Mucosa of rectum (tissue), 2 donors: Measurements from ENCODE around the gene CRISPLD2.

Experiments used
- H3K27ac ChIP-seq, 2 donors: one replicate each; pipeline ENCODE4 v1.7.0; 2013; ENCODE audit warnings: inconsistent platforms in 2 of 2, low read depth in 2 of 2, low read length in 2 of 2
- H3K27me3 ChIP-seq, 2 donors: one replicate each; pipeline ENCODE4 v1.7.0; 2013; ENCODE audit warnings: low read length in 2 of 2; ENCODE audit not compliant: control insufficient read depth in 2 of 2, insufficient read depth in 2 of 2
- H3K36me3 ChIP-seq, 2 donors: one replicate each; pipeline ENCODE4 v1.7.0; 2013; ENCODE audit warnings: low read length in 2 of 2; ENCODE audit not compliant: control insufficient read depth in 2 of 2, insufficient read depth in 2 of 2
- H3K4me1 ChIP-seq, 2 donors: one replicate each; pipeline ENCODE4 v1.7.0; 2013; ENCODE audit warnings: low read length in 2 of 2, mild to moderate bottlenecking in 1 of 2; ENCODE audit not compliant: control insufficient read depth in 2 of 2, insufficient read depth in 2 of 2
- H3K4me3 ChIP-seq, 2 donors: one replicate each; pipeline ENCODE4 v1.7.0; 2013; ENCODE audit warnings: low read length in 2 of 2
- H3K9ac ChIP-seq, 2 donors: one replicate each; pipeline ENCODE4 v1.7.0; 2013; ENCODE audit warnings: low read length in 2 of 2, low read depth in 1 of 2, mild to moderate bottlenecking in 1 of 2
- H3K9me3 ChIP-seq, 2 donors: one replicate each; pipeline ENCODE4 v1.7.0; 2013; ENCODE audit warnings: low read length in 2 of 2; ENCODE audit not compliant: control insufficient read depth in 2 of 2
- donor health status: healthy.
- donor health status: Normal muscosa, but diverticular disease.

The CRISPLD2 gene

GRCh38 chr16:84844559-84845495 lies 25.0 kb downstream of the CRISPLD2 start:
- Histone ChIP-seq H3K4me3 (no peak overlapping the region), H3K36me3 (no peaks in the 10 kb centered on the region), H3K27me3 (no peaks in the 10 kb centered on the region), H3K27ac (no peak overlapping the region), H3K9ac (no peak overlapping the region), H3K9me3 (no peaks in the 10 kb centered on the region), H3K4me1 (peaks cover 4 to 5% of the 10 kb centered on the region in 2 donors)

GRCh38 chr16:84845496-84846002 lies 25.8 kb downstream of the CRISPLD2 start:
- Histone ChIP-seq H3K4me3 (no peak overlapping the region), H3K27ac (no peak overlapping the region), H3K36me3 (no peaks in the 10 kb centered on the region), H3K9ac (no peak overlapping the region), H3K4me1 (peaks cover 4 to 5% of the 10 kb centered on the region in 2 donors), H3K27me3 (no peaks in the 10 kb centered on the region), H3K9me3 (no peaks in the 10 kb centered on the region)

DNA sequence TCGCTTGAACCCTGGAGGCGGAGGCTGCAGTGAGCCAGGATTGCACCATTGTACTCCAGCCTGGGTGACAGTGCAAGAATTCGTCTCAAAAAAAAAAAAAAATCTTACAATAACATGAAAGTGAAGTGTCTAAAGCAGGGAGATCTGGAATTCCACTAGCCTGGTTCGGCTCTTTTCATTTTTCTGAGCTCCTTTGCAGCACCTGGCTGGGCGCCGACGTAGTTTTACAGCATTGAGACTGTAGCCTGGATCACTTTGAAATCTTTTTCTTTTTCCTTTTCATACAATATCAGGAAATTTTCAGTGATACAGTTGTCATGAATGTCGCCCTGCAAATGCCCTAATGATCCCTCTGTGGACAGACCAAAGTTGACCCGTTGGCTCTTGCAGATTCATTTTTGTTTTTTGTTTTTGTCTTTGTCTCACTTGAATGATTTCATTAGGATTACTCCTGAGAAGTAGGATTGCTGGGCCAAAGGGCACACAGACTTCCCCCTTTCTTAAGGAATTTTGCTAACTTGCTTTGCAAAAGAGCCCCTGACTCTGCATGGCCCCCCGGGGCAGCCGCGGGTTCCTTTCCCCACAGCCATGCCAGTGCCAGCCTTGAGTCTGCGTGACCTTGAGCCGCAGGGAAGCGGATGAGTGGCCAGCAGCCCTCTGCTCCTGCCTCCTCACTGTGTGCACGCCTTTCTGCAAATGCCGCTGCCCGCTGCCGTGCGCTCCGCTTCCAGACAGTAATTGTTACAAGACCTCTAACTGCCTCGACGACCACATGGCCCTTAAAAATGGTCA lies 28.0 kb downstream of the CRISPLD2 start:
- Histone ChIP-seq H3K36me3 (no peaks in the 10 kb centered on the region), H3K27ac (no peak overlapping the region)

DNA sequence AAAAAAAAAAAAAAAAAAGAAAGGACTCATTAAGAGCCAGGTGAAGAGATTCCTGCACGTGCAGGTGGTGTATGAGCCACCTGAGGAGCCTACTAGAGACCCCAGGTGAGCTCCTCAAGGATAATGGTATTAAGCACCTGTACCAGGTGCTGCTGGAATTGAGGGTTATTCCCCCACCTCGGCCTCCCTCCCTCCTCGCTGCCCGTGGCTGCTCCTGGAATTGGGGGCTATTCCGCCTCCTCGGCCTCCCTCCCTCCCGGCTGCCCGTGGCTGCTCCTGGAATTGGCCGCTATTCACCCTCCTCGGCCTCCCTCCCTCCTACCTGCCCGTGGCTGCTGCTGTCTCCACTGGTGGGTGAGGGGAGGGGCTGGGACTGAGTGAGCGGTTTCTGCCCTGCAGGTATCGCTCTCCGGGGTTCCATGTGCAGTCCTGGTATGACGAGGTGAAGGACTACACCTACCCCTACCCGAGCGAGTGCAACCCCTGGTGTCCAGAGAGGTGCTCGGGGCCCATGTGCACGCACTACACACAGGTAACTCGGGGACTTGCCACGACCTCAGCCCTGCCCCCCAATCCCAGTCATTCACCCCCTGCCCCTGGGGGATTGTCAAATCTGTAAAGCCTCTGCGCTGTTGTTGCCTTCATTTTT lies 29.3 kb downstream of the CRISPLD2 start:
- no peak overlapping the region for H3K27ac ChIP-seq
- no peaks in the 10 kb centered on the region for H3K27me3 ChIP-seq
- H3K9me3 ChIP-seq = no peaks in the 10 kb centered on the region
- H3K4me1 ChIP-seq = no peaks in the 10 kb centered on the region
- H3K36me3 ChIP-seq = peaks cover 0 to 2% of the 10 kb centered on the region in 2 donors
- H3K4me3 ChIP-seq = no peak overlapping the region
- H3K9ac ChIP-seq = no peak overlapping the region

More for the DNA sequence above, 28.0 kb downstream of the CRISPLD2 start:
- Histone ChIP-seq H3K4me1 (peaks cover 3 to 4% of the 10 kb centered on the region in 2 donors), H3K9ac (no peak overlapping the region), H3K4me3 (no peak overlapping the region), H3K9me3 (no peaks in the 10 kb centered on the region), H3K27me3 (no peaks in the 10 kb centered on the region)

DNA sequence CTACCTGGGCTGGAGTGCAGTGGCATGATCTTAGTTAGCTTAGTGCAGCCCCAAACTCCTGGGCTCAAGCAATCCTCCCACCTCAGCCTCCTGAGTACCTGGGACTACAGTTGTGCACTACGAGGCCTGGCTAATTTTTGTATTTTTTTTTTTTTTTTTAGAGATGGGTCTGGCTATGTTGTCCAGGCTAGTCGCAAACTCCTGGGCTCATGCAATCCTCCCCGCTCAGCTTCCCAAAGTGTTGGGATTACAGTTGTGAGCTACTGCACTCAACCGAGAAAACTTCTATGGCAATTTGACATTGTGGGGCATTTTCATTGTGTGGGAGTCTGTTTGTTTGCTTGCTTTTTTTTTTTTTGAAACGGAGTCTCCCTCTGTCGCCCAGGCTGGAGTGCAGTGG lies 30.0 kb downstream of the CRISPLD2 start:
- Histone ChIP-seq H3K4me1 (no peaks in the 10 kb centered on the region), H3K27ac (no peak overlapping the region), H3K4me3 (no peak overlapping the region), H3K27me3 (no peaks in the 10 kb centered on the region), H3K36me3 (peaks cover 0 to 3% of the 10 kb centered on the region in 2 donors), H3K9me3 (no peaks in the 10 kb centered on the region), H3K9ac (no peak overlapping the region)

GRCh38 chr16:84850714-84851113 lies 30.9 kb downstream of the CRISPLD2 start:
- no peaks in the 10 kb centered on the region for H3K27me3 ChIP-seq
- H3K27ac ChIP-seq = no peak overlapping the region

DNA sequence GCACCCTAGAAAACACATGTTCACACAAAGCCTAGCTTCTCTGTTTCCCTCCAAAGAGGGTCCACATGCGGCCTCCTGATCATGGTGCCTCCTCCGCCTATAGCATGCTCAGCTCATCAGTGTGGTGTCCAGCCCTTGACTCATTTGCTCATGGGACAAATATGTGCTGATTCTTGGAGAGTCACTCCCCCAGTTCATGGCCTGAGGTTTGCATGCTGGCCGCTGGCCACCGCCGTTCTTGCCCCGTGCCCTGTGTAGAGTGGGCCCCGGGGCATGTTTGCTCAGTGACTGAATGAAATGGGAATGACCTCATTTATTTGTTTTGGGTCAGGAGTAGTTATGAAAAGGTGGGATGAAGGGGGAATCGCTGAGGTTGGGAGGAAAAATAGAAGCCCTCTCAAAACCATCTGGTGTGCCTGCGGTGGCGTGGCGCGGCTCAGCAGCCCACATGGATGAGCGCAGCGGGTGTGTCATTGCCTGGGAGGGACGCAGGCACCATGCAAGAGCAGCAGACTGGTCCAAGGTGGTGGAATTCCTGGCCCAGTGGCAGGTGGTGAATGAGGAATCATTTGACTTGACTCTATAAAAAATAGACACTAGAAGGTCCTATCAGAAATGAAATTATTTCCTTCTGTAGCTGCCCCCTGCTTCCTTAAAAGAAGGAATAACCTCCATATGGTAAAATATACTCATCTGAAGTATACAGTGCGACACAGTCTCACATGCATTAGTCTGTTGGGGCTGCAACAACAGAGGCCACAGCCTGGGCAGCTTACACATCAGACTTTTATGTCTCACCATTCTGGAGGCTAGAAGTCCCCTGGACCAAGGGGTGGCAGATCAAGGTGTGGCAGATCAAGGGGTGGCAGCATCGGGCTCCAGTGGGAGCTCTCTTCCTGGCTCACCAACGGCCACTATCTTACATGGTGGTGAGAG lies 31.7 kb downstream of the CRISPLD2 start:
- H3K9me3 ChIP-seq = no peaks in the 10 kb centered on the region
- no peaks in the 10 kb centered on the region for H3K27me3 ChIP-seq
- peaks cover 0 to 3% of the 10 kb centered on the region in 2 donors for H3K36me3 ChIP-seq
- no peak overlapping the region for H3K9ac ChIP-seq
- no peaks in the 10 kb centered on the region for H3K4me1 ChIP-seq
- H3K27ac ChIP-seq = no peak overlapping the region
- H3K4me3 ChIP-seq = no peak overlapping the region

More at GRCh38 chr16:84850714-84851113, 30.9 kb downstream of the CRISPLD2 start:
- no peaks in the 10 kb centered on the region for H3K9me3 ChIP-seq
- no peak overlapping the region for H3K9ac ChIP-seq
- no peak overlapping the region for H3K4me3 ChIP-seq
- H3K4me1 ChIP-seq = no peaks in the 10 kb centered on the region
- H3K36me3 ChIP-seq = peaks cover 0 to 3% of the 10 kb centered on the region in 2 donors

- Histone ChIP-seq H3K9me3 (no peaks in the 10 kb centered on the region), H3K36me3 (peaks cover 3% of the 10 kb centered on the region in 2 donors), H3K4me3 (no peak overlapping the region), H3K9ac (no peak overlapping the region), H3K27me3 (no peaks in the 10 kb centered on the region), H3K27ac (no peak overlapping the region), H3K4me1 (no peaks in the 10 kb centered on the region)
These were observed 33.7 kb downstream of the CRISPLD2 start for GRCh38 chr16:84853534-84853933.

- no peak overlapping the region for H3K4me3 ChIP-seq
- H3K36me3 ChIP-seq = peaks cover 3 to 4% of the 10 kb centered on the region in 2 donors
- no peaks in the 10 kb centered on the region for H3K27me3 ChIP-seq
- H3K27ac ChIP-seq = no peak overlapping the region
- H3K4me1 ChIP-seq = no peaks in the 10 kb centered on the region
- no peak overlapping the region for H3K9ac ChIP-seq
- H3K9me3 ChIP-seq = no peaks in the 10 kb centered on the region
These were observed 35.0 kb downstream of the CRISPLD2 start for GRCh38 chr16:84854759-84855158.
